Keratinocyte (primary cell): ENCODE measurements around the gene ABCC11. TPM values are rescaled to one million over a fixed set of nuclear protein-coding genes. Genes with fewer than 3 reads are reported as not detected.

Experiments
- DNase-seq: peaks from one replicate; pipeline ENCODE4 v3.0.0-alpha.2; 2011; ENCODE audit warnings: low read depth, missing footprints, low spot score
- FAIRE-seq: peaks from 2 replicates; lab custom pipeline; 2011; peaks lifted over from hg19 to GRCh38; lab: Jason Lieb, UNC
- H2AFZ ChIP-seq: 2 replicates; pipeline ENCODE4 v1.6.0; 2012; ENCODE audit warnings: low read length, control low read depth, inconsistent platforms; ENCODE audit not compliant: control insufficient read depth
- H3K27ac ChIP-seq: 2 replicates; pipeline ENCODE4 v1.5.1; 2011; ENCODE audit warnings: low read length; ENCODE audit not compliant: control insufficient read depth, insufficient read depth
- H3K27me3 ChIP-seq: 3 replicates; pipeline ENCODE4 v1.6.0; 2011; ENCODE audit warnings: low read length; ENCODE audit not compliant: control insufficient read depth, insufficient read depth; ENCODE audit errors: extremely low read depth
- H3K36me3 ChIP-seq, 2 experiments: 2 replicates in 1 of 2; 3 replicates in 1 of 2; pipeline ENCODE4 v1.5.1; 2011; ENCODE audit warnings: low read length in 2 of 2, mild to moderate bottlenecking in 1 of 2; ENCODE audit not compliant: control insufficient read depth in 2 of 2, insufficient read depth in 2 of 2; ENCODE audit errors: extremely low read depth in 1 of 2
- H3K4me1 ChIP-seq: 3 replicates; pipeline ENCODE4 v1.5.1; 2011; ENCODE audit warnings: low read length; ENCODE audit not compliant: control insufficient read depth, insufficient read depth; ENCODE audit errors: extremely low read depth
- H3K4me2 ChIP-seq: 3 replicates; pipeline ENCODE4 v1.6.0; 2011; ENCODE audit warnings: low read depth, low read length; ENCODE audit not compliant: control insufficient read depth, insufficient read depth; ENCODE audit errors: extremely low read depth
- H3K4me3 ChIP-seq, 3 experiments: fragments of 200-600 bp in 1 of 3; sonication (generic) in 1 of 3; 2 replicates in 2 of 3; 3 replicates in 1 of 3; pipeline ENCODE4 v1.5.1; 2011 to 2016; ENCODE audit warnings: low read length in 3 of 3, mild to moderate bottlenecking in 3 of 3, control low read depth in 2 of 3, inconsistent platforms in 1 of 3, low read depth in 1 of 3, mixed read lengths in 1 of 3, mixed run types in 1 of 3, moderate library complexity in 1 of 3; ENCODE audit not compliant: control insufficient read depth in 2 of 3, insufficient read depth in 2 of 3; ENCODE audit errors: extremely low read depth in 1 of 3
- H3K79me2 ChIP-seq: 2 replicates; pipeline ENCODE4 v1.6.0; 2012; ENCODE audit warnings: low read length; ENCODE audit not compliant: control insufficient read depth, insufficient read depth
- H3K9ac ChIP-seq: 3 replicates; pipeline ENCODE4 v1.6.0; 2011; ENCODE audit warnings: low read length; ENCODE audit not compliant: control insufficient read depth, insufficient read depth; ENCODE audit errors: extremely low read depth
- H3K9me1 ChIP-seq: 3 replicates; pipeline ENCODE4 v1.6.0; 2011; ENCODE audit warnings: low read length; ENCODE audit not compliant: control insufficient read depth, insufficient read depth; ENCODE audit errors: extremely low read depth
- H3K9me3 ChIP-seq: 2 replicates; pipeline ENCODE4 v1.5.1; 2012; ENCODE audit warnings: low read depth, low read length; ENCODE audit not compliant: control insufficient read depth
- H4K20me1 ChIP-seq: 3 replicates; pipeline ENCODE4 v1.6.0; 2011; ENCODE audit warnings: low read length; ENCODE audit not compliant: control insufficient read depth, insufficient read depth; ENCODE audit errors: extremely low read depth
- EZH2 ChIP-seq: IDR thresholded peaks from one replicate; pipeline ENCODE4 v1.6.1; 2012; ENCODE audit warnings: inconsistent platforms, mild to moderate bottlenecking, low read length, moderate library complexity
- dilution Hi-C: fragments of 300-500 bp; cut with MboI; formaldehyde crosslinking; loops from one replicate; pipeline ENCODE4 v1.7.0; 2020; ENCODE audit warnings: low sequenced_read_pairs; ENCODE audit not compliant: extremely low pct_ligation_motif_present
- polyA plus RNA-seq, 5 experiments: library from polyadenylated mRNA; depleted of rRNA in 3 of 5; stranded (reverse) in 3 of 5; stranded (forward) in 1 of 5; unstranded in 1 of 5; fragments of >200 nt; gene quantifications; 1 replicate in 1 of 5; 2 replicates in 3 of 5; 3 replicates in 1 of 5; pipeline versions ENCODE4 v1.2.1 to v1.2.3, GENCODE V29; 2011 to 2012; ENCODE audit warnings: missing spikeins in 2 of 5, low read depth in 1 of 5, low replicate concordance in 1 of 5
- TF ChIP-seq, protein P1 (sequence below), 3 experiments: IDR thresholded peaks in 1 of 3; conservative IDR thresholded peaks in 1 of 3; optimal IDR thresholded peaks in 1 of 3; 2 replicates in 2 of 3; 3 replicates in 1 of 3; pipeline versions ENCODE3 to v1.5.1; 2011; ENCODE audit warnings: low read length in 3 of 3, mild to moderate bottlenecking in 3 of 3, moderate library complexity in 2 of 3, control low read depth in 1 of 3, inconsistent platforms in 1 of 3; ENCODE audit not compliant: insufficient read depth in 2 of 3; ENCODE audit errors: extremely low read depth in 1 of 3

Gene ABCC11
- polyA plus RNA-seq, 1 donor (not counting 4 experiments of a cell fraction or from before 2014, with no cell fraction given): 0.33 TPM

DNA sequence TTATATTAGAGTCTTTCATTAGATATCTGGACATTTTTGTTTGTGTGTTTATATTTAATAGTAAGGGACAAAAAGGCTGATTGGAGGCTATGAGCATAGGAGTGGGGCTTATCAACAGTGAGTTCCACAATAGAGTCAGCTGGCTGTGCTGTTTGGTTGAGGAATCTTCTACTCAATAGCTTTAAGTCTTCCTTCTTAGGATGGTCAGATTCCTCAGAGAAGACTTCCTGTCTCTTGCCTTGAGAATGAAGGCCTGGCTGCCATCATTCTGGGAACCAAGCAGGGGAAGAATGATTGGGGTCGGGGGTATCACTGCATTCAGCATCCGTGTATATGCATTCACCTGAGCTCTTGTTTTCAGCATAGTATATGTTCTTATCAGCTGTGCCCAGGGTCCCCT, 31.9 kb upstream of the ABCC11 start:
- Histone ChIP-seq H3K27ac (no peak overlapping the region), H3K27me3 (no peaks in the 10 kb centered on the region)
- FAIRE-seq: no peak

DNA sequence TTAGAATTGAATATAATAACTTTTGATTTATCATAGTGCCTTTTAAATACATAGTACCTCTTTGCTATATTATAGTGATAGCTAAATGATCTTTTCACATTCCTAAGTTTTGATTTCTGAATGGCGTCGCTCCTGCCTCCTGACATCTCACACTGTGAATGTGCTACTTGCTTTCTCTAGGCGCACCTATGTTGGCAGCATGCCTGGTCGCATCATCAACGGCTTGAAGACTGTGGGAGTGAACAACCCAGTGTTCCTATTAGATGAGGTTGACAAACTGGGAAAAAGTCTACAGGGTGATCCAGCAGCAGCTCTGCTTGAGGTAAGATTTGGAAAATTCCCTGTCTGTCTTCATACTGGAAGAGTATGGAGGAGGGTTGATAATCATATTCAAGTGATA, 29.8 kb upstream of the ABCC11 start:
- H3K4me2 ChIP-seq: no peak overlapping the region
- H3K4me1 ChIP-seq: no peaks in the 10 kb centered on the region
- H3K79me2 ChIP-seq: no peaks in the 10 kb centered on the region
- no peaks in the 10 kb centered on the region for H4K20me1 ChIP-seq
- H3K27me3 ChIP-seq: no peaks in the 10 kb centered on the region
- no peak overlapping the region for H3K4me3 ChIP-seq
- TF ChIP-seq EZH2: no peak
- TF ChIP-seq, protein P1, sequence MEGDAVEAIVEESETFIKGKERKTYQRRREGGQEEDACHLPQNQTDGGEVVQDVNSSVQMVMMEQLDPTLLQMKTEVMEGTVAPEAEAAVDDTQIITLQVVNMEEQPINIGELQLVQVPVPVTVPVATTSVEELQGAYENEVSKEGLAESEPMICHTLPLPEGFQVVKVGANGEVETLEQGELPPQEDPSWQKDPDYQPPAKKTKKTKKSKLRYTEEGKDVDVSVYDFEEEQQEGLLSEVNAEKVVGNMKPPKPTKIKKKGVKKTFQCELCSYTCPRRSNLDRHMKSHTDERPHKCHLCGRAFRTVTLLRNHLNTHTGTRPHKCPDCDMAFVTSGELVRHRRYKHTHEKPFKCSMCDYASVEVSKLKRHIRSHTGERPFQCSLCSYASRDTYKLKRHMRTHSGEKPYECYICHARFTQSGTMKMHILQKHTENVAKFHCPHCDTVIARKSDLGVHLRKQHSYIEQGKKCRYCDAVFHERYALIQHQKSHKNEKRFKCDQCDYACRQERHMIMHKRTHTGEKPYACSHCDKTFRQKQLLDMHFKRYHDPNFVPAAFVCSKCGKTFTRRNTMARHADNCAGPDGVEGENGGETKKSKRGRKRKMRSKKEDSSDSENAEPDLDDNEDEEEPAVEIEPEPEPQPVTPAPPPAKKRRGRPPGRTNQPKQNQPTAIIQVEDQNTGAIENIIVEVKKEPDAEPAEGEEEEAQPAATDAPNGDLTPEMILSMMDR (optimal IDR thresholded peaks at IDR 0.05 in 1 of 3, IDR thresholded peaks at IDR 0.05 in 1 of 3, conservative IDR thresholded peaks at IDR 0.05 in 1 of 3; ENCODE audit: extremely low read depth in 1 of 3, insufficient read depth in 2 of 3, low read length in 3 of 3): no peak
- dilution Hi-C loops: no loop called here
- H2AFZ ChIP-seq: no peak overlapping the region
- peaks cover 2 to 4% of the 10 kb centered on the region in 2 experiments for H3K36me3 ChIP-seq
- H3K9ac ChIP-seq: no peak overlapping the region
- H3K9me3 ChIP-seq: no peaks in the 10 kb centered on the region
- DNase-seq: no peak
- H3K9me1 ChIP-seq: no peaks in the 10 kb centered on the region
- no peak overlapping the region for H3K27ac ChIP-seq
- FAIRE-seq: no peak

More for the DNA sequence above, 31.9 kb upstream of the ABCC11 start:
- H3K79me2 ChIP-seq: no peaks in the 10 kb centered on the region
- DNase-seq: no peak
- peaks cover 2 to 4% of the 10 kb centered on the region in 2 experiments for H3K36me3 ChIP-seq
- no peaks in the 10 kb centered on the region for H3K9me3 ChIP-seq
- no peak overlapping the region for H3K9ac ChIP-seq
- dilution Hi-C loops: no loop called here
- no peak overlapping the region for H2AFZ ChIP-seq
- H3K4me3 ChIP-seq: no peak overlapping the region
- H4K20me1 ChIP-seq: no peaks in the 10 kb centered on the region
- TF ChIP-seq, protein P1 (optimal IDR thresholded peaks at IDR 0.05 in 1 of 3, IDR thresholded peaks at IDR 0.05 in 1 of 3, conservative IDR thresholded peaks at IDR 0.05 in 1 of 3; ENCODE audit: extremely low read depth in 1 of 3, insufficient read depth in 2 of 3, low read length in 3 of 3): no peak
- no peak for TF ChIP-seq EZH2
- H3K4me2 ChIP-seq: no peak overlapping the region
- H3K4me1 ChIP-seq: no peaks in the 10 kb centered on the region
- H3K9me1 ChIP-seq: no peaks in the 10 kb centered on the region
